ENCODE measurements around the gene ATAD5. TPM values are rescaled to one million over a fixed set of nuclear protein-coding genes. Genes with fewer than 3 reads are reported as not detected.
"Not testable (repeated sequence)": the region's sequence is repeated elsewhere in the genome, so short reads cannot be mapped to it uniquely, and the experiment has no call there.

The ATAD5 gene, protein sequence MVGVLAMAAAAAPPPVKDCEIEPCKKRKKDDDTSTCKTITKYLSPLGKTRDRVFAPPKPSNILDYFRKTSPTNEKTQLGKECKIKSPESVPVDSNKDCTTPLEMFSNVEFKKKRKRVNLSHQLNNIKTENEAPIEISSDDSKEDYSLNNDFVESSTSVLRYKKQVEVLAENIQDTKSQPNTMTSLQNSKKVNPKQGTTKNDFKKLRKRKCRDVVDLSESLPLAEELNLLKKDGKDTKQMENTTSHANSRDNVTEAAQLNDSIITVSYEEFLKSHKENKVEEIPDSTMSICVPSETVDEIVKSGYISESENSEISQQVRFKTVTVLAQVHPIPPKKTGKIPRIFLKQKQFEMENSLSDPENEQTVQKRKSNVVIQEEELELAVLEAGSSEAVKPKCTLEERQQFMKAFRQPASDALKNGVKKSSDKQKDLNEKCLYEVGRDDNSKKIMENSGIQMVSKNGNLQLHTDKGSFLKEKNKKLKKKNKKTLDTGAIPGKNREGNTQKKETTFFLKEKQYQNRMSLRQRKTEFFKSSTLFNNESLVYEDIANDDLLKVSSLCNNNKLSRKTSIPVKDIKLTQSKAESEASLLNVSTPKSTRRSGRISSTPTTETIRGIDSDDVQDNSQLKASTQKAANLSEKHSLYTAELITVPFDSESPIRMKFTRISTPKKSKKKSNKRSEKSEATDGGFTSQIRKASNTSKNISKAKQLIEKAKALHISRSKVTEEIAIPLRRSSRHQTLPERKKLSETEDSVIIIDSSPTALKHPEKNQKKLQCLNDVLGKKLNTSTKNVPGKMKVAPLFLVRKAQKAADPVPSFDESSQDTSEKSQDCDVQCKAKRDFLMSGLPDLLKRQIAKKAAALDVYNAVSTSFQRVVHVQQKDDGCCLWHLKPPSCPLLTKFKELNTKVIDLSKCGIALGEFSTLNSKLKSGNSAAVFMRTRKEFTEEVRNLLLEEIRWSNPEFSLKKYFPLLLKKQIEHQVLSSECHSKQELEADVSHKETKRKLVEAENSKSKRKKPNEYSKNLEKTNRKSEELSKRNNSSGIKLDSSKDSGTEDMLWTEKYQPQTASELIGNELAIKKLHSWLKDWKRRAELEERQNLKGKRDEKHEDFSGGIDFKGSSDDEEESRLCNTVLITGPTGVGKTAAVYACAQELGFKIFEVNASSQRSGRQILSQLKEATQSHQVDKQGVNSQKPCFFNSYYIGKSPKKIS (N-terminal part only)
- polyA plus RNA-seq (2014; cell fraction: cytosol; rRNA removed): 13.2 and 14.3 TPM in 2 replicates
- polyA plus RNA-seq (2014; cell fraction: nucleus; rRNA removed): 40.3 and 52.3 TPM in 2 replicates

GRCh38 chr17:30831663-30832437 lies at the start of gene ATAD5:
Gene ATAD5 (plus strand): TSS chr17:30831966. CDS start chr17:30832348, 382 bp downstream.
- peak; percentile 91 for DNase-seq (ENCODE audit: low spot score)

- no peak for DNase-seq (ENCODE audit: low spot score)
Measured at GRCh38 chr17:30782206-30782605, 49.6 kb upstream of the ATAD5 start.

DNA sequence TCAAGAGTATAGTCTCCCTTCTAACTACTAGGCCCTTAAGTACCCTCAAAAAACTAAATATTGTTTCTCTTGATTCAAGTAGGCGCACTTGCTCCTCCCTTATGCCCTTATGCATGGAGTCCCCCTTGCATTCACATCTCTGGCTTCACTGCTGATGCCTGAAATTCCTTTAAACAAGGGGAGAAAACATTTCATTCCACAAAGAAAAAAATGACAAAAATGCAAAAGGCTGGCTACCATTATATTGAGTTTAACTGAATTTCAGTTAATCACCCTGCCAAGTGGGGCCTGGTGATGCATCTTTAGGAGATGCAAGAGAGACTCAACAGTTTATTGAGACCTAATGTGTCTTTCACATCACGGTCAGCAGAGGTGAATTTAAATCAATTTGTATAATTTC lies 42.8 kb upstream of the ATAD5 start:
- DNase-seq (ENCODE audit: low spot score): no peak

DNA sequence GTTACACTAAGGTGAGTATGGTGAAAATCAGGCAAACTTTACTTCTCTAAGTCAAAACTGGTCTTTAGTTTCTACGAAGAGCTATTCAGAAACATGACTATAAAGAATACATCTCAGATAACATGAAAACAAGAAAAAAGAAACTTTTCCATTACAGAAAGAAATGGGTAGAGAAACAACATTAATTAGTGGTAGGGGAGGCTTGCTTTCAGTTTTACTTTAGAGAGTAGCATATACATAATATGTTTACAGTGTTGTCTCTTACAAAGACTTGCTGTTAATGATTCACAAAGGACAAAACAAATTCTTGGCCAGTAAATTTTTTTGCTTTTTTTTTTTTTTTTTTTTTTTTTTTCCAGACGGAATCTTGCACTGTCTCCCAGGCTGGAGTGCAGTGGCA lies 41.5 kb upstream of the ATAD5 start:
- no peak for DNase-seq (ENCODE audit: low spot score)

- no peak for DNase-seq (ENCODE audit: low spot score)
Measured at GRCh38 chr17:30793282-30793977, 38.3 kb upstream of the ATAD5 start.

- DNase-seq (ENCODE audit: low spot score): no peak
Measured at GRCh38 chr17:30794372-30794771, 37.4 kb upstream of the ATAD5 start.

DNA sequence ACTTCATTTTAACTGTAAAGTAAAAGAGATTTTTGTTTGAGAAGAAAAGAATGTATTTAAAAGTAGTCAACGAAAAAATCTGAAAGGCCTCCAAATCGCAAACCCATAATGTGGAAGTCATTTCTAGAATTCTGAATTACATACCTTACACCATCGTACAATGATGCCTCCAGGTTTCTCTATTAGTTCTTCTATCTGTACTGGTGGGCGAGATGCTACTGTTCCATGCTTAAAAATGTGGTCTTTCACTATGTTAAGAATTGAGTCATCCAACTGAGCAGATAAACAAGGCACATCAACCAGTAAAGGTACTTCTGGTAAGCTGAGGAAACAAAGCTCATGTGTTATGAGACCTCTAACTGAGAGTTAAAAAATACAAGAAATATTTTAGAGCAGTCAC lies 35.8 kb upstream of the ATAD5 start:
- no peak for DNase-seq (ENCODE audit: low spot score)

GRCh38 chr17:30801671-30802070 lies 30.1 kb upstream of the ATAD5 start:
- no peak for DNase-seq (ENCODE audit: low spot score)

- DNase-seq (ENCODE audit: low spot score): no peak
Measured at GRCh38 chr17:30805944-30806456, 25.8 kb upstream of the ATAD5 start.

GRCh38 chr17:30807896-30808295 lies 23.9 kb upstream of the ATAD5 start:
- no peak for DNase-seq (ENCODE audit: low spot score)

DNA sequence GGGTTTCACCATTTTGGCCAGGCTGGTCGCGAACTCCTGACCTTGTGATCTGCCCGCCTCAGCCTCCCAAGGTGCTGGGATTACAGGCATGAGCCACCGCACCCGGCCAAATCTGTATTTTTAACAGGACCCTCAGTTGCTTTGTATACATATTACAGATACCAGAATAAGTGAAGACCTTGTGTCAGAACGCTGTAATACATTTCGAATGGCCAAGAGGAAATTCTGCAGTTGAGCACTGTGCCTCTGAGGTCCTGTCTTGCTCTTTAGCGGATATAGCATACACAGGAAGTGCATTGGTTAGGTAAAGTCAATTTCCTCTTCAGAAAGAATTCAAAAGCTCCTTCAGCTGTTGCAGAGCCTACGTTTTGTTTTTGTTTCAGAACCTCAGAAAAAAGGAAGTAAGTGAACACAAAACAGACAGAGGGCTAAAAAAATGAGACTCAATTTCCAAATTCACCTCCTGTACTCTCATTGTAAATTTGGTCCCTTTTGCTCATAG lies 22.9 kb upstream of the ATAD5 start:
- no peak for DNase-seq (ENCODE audit: low spot score)

DNA sequence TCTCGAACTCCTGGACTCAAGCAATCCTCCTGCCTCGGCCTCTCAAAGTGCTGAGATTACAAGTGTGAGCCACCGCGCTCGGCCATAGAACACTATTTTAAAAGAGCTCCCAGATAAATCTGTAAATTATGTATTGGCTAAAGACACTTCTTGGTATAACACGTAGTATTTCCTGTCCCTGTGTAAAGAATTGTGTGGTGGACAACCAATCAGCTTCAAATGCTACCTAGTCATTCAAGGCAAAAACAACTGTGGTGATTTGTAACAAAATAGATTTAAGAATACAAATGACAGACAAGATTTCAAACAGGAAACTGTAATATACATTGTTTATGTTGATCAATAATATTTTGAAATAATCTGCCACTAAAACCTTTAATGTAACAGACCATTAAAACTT lies 21.9 kb upstream of the ATAD5 start:
- no peak for DNase-seq (ENCODE audit: low spot score)

DNA sequence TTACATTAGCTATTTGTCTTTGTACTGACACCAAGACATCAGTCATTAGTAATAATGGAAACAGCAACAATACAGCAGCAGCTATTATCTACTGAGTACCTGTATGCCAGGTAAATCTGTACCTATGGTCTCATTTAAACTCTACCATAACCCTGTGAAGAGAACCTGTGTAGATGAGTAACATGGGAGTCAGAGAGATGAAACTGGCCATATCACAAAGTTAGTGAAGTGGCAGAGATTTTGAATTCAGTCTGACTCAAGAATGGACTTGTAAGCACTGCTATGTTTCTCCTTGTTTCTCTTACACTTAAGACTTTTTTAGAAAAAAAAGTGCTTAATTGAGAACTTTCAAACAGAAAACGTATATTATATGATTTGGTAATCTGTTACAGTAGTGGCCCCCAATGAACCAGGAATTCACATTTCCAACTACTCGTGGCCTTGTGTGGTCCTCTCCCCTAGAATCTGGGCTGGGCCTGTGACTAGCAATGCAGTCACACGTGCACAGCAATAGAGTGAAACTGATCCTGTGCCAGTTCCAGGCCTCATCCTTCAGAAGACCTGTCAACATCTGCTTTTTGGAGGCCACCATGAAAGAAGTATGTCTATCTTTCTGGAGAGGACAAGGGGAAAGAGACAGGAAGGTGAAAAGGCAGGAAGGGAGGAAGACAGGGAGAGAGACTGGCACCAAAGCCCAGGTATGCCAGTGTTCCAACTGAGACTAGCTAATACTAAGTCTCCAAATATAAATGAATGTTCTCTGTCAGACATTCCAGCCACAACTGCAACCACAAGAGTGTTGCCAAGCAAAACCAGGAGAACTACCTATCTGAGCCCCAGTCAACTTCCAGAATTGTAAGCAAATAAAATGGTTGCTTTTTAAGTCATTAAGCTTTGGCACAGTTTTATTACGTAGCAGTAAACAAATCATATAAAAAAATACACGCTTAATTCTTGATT lies 19.3 kb upstream of the ATAD5 start:
- no peak for DNase-seq (ENCODE audit: low spot score)

DNA sequence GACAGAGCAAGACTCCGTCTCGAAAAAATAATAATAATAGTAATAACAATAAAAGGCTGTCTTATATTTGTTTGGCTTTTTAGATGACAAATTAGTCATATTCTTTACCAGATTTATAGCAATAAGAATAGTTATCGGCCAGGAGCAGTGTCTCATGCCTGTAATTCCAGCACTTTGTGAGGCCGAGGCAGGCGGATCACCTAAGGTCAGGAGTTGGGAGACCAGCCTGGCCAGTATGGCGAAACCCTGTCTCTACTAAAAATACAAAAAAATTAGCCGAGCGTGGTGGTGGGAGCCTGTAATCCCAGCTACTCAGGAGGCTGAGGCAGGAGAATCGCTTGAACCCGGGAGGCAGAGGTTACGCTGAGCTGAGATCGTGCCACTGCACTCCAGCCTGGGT lies 17.5 kb upstream of the ATAD5 start:
- DNase-seq (ENCODE audit: low spot score): not testable (repeated sequence)

DNA sequence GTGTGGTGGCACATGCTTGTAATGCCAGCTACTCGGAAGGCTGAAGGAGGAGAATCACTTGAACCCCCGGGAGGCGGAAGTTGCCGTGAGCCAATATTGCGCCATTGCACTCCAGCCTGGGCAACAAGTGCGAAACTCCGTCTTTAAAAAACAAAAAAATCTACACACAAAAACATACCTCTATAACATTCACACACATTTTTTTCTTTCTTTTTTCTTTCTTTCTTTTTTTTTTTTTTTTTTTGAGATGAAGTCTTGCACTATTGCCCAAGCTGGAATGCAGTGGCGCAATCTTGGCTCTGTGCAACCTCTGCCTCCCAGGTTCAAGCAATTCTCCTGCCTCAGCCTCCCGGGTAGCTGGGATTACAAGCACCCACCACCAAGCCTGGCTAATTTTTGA lies 16.9 kb upstream of the ATAD5 start:
- not testable (repeated sequence) for DNase-seq (ENCODE audit: low spot score)

DNA sequence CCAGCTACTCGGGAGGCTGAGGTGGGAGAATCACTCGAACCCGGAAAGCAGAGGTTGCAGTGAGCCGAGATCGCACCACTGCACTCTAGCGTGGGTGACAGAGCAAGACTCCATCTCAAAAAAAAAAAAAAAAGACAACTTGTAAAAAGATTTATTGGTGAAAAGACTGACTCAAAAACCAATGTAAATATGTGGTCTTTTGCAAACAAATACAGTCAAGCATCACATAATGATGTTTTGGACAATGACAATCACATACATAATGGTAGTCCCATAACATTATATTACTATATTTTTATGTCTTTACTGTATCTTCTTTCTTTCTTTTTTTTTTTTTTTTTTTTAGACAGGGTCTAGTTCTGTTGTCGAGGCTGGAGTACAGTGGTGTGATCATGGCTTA lies 15.6 kb upstream of the ATAD5 start:
- no peak for DNase-seq (ENCODE audit: low spot score)

GRCh38 chr17:30819971-30820705 lies 11.6 kb upstream of the ATAD5 start:
- DNase-seq (ENCODE audit: low spot score): no peak

All from SK-N-DZ (cell line).